Measurements from ENCODE around the gene AFF2.
"Not testable (repeated sequence)": the region's sequence is repeated elsewhere in the genome, so short reads cannot be mapped to it uniquely, and the experiment has no call there.

AFF2 gene

DNA sequence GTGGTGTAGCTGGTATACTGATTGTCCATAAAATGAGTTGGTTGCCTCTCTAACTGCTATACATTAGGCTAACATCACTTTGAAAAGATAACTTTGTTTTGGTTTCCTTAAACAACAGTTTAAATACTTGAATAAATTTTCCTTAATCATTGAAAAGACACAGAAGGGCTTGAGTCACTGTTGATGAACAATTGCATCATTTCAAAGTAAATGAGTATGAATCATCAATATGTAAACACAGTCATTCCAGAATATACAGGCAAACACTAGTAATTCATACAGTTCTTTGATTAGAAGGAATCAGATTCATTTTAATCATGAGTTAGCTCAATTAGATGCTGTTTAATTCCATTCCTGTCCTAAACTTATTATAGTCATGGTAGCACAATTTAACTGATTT lies 160.6 kb downstream of the AFF2 start:
- H3K27ac ChIP-seq = no peak overlapping the region
- TF ChIP-seq, protein P1, sequence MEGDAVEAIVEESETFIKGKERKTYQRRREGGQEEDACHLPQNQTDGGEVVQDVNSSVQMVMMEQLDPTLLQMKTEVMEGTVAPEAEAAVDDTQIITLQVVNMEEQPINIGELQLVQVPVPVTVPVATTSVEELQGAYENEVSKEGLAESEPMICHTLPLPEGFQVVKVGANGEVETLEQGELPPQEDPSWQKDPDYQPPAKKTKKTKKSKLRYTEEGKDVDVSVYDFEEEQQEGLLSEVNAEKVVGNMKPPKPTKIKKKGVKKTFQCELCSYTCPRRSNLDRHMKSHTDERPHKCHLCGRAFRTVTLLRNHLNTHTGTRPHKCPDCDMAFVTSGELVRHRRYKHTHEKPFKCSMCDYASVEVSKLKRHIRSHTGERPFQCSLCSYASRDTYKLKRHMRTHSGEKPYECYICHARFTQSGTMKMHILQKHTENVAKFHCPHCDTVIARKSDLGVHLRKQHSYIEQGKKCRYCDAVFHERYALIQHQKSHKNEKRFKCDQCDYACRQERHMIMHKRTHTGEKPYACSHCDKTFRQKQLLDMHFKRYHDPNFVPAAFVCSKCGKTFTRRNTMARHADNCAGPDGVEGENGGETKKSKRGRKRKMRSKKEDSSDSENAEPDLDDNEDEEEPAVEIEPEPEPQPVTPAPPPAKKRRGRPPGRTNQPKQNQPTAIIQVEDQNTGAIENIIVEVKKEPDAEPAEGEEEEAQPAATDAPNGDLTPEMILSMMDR (IDR thresholded peaks at IDR 0.05) = no peak

DNA sequence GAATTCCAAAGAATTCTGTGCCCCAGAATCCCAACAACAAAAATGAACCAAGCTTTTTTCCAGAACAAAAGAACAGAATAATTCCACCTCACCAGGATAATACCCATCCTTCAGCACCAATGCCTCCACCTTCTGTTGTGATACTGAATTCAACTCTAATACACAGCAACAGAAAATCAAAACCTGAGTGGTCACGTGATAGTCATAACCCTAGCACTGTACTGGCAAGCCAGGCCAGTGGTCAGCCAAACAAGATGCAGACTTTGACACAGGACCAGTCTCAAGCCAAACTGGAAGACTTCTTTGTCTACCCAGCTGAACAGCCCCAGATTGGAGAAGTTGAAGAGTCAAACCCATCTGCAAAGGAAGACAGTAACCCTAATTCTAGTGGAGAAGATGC lies 161.6 kb downstream of the AFF2 start:
- no peaks in the 10 kb centered on the region for H3K4me1 ChIP-seq
- no peak overlapping the region for H3K4me2 ChIP-seq (ENCODE audit: low read length)
- H3K9me3 ChIP-seq (ENCODE audit: control insufficient read depth, low read length) = no peaks in the 10 kb centered on the region
- TF ChIP-seq, protein P1 (IDR thresholded peaks at IDR 0.05) = no peak
- no peak overlapping the region for H3K4me3 ChIP-seq (ENCODE audit: low read depth, low read length)
- no peaks in the 10 kb centered on the region for H3K79me2 ChIP-seq
- H3K27ac ChIP-seq = no peak overlapping the region
- H3K27me3 ChIP-seq (ENCODE audit: control insufficient read depth, insufficient read depth, low read length) = no peaks in the 10 kb centered on the region
- H3K9ac ChIP-seq = no peak overlapping the region
- H2AFZ ChIP-seq = no peak overlapping the region
- H3K36me3 ChIP-seq (ENCODE audit: control insufficient read depth, insufficient read depth, low read length) = no peaks in the 10 kb centered on the region

More for the DNA sequence above, 160.6 kb downstream of the AFF2 start:
- H2AFZ ChIP-seq = no peak overlapping the region
- no peaks in the 10 kb centered on the region for H3K36me3 ChIP-seq (ENCODE audit: control insufficient read depth, insufficient read depth, low read length)
- H3K4me2 ChIP-seq (ENCODE audit: low read length) = no peak overlapping the region
- H3K4me3 ChIP-seq (ENCODE audit: low read depth, low read length) = no peak overlapping the region
- no peaks in the 10 kb centered on the region for H3K79me2 ChIP-seq
- no peaks in the 10 kb centered on the region for H3K4me1 ChIP-seq
- no peaks in the 10 kb centered on the region for H3K9me3 ChIP-seq (ENCODE audit: control insufficient read depth, low read length)
- no peak overlapping the region for H3K9ac ChIP-seq
- no peaks in the 10 kb centered on the region for H3K27me3 ChIP-seq (ENCODE audit: control insufficient read depth, insufficient read depth, low read length)

DNA sequence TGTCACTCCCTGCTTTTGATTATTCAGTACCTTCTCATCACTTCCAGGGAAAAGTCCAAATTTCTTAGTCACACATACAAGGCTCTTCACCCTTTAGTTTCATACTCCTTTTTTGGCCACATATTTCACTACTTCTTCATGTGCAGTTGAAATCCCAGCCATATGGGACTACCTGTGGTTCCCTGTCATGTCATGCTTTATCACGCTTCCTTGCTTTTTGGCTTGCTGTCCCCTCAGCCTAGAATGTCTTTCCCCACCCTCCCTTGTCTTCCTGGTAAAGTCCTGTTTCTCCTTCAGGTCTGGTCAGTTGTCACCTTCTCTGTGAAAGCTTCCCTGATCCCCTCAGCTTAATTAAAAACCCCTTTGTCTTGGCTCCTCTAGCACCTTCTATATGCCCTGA lies 163.8 kb downstream of the AFF2 start:
- H3K9me3 ChIP-seq (ENCODE audit: control insufficient read depth, low read length) = no peaks in the 10 kb centered on the region
- H3K4me1 ChIP-seq = no peaks in the 10 kb centered on the region
- no peak overlapping the region for H2AFZ ChIP-seq
- no peak overlapping the region for H3K4me3 ChIP-seq (ENCODE audit: low read depth, low read length)
- H3K4me2 ChIP-seq (ENCODE audit: low read length) = no peak overlapping the region
- TF ChIP-seq, protein P1 (IDR thresholded peaks at IDR 0.05) = no peak
- H3K79me2 ChIP-seq = no peaks in the 10 kb centered on the region
- H3K27me3 ChIP-seq (ENCODE audit: control insufficient read depth, insufficient read depth, low read length) = no peaks in the 10 kb centered on the region
- H3K27ac ChIP-seq = no peak overlapping the region
- no peak overlapping the region for H3K9ac ChIP-seq
- H3K36me3 ChIP-seq (ENCODE audit: control insufficient read depth, insufficient read depth, low read length) = no peaks in the 10 kb centered on the region

DNA sequence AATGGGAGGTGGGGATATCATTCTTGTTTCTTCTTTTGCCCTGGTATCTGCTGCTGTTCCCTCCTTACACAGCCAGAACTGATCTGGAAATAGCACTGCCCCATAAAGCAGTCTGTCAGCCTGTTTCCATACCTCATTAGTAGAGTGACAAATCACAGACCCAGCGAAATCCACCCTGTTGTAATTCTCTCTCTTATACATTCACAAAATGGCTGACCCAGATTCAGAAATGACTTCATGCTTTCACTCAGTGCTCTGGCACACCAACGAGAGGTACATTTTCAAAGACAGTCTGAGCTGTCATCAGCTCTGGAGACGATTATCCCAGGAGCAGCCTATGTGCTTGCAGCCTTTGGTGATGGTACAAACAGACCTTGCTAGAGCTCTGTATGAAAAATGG lies 164.6 kb downstream of the AFF2 start:
- TF ChIP-seq, protein P1 (IDR thresholded peaks at IDR 0.05) = no peak
- Histone ChIP-seq H3K4me3 (ENCODE audit: low read depth, low read length) (no peak overlapping the region), H3K27ac (no peak overlapping the region), H3K4me1 (no peaks in the 10 kb centered on the region), H2AFZ (no peak overlapping the region), H3K9ac (no peak overlapping the region), H3K4me2 (ENCODE audit: low read length) (no peak overlapping the region), H3K36me3 (ENCODE audit: control insufficient read depth, insufficient read depth, low read length) (no peaks in the 10 kb centered on the region), H3K27me3 (ENCODE audit: control insufficient read depth, insufficient read depth, low read length) (no peaks in the 10 kb centered on the region), H3K79me2 (no peaks in the 10 kb centered on the region), H3K9me3 (ENCODE audit: control insufficient read depth, low read length) (no peaks in the 10 kb centered on the region)

DNA sequence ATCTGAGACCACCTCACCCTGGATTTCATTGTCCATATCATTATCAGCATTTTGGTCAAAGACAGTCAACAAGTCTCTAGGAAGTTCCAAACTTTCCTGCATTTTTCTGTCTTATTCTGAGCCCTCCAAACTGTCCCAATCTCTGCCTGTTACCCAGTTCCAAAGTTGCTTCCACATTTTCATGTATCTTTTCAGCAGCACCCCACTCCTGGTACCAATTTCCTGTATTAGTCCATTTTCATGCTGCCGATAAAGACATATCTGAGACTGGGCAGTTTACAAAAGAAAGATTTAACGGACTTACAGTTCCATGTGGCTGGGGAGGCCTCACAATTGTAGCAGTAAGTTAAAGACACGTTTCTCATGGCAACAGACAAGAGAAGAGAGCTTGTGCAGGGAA lies 168.8 kb downstream of the AFF2 start:
- H3K4me3 ChIP-seq (ENCODE audit: low read depth, low read length); H3K79me2 ChIP-seq; H3K36me3 ChIP-seq (ENCODE audit: control insufficient read depth, insufficient read depth, low read length); H3K27me3 ChIP-seq (ENCODE audit: control insufficient read depth, insufficient read depth, low read length); H3K27ac ChIP-seq; H3K4me1 ChIP-seq; H3K9ac ChIP-seq; H3K4me2 ChIP-seq (ENCODE audit: low read length); H2AFZ ChIP-seq; H3K9me3 ChIP-seq (ENCODE audit: control insufficient read depth, low read length): not testable (repeated sequence)
